ENCODE results near the gene NPIPA1.
"Not testable (repeated sequence)": the region's sequence is repeated elsewhere in the genome, so short reads cannot be mapped to it uniquely, and the experiment has no call there.

DNA sequence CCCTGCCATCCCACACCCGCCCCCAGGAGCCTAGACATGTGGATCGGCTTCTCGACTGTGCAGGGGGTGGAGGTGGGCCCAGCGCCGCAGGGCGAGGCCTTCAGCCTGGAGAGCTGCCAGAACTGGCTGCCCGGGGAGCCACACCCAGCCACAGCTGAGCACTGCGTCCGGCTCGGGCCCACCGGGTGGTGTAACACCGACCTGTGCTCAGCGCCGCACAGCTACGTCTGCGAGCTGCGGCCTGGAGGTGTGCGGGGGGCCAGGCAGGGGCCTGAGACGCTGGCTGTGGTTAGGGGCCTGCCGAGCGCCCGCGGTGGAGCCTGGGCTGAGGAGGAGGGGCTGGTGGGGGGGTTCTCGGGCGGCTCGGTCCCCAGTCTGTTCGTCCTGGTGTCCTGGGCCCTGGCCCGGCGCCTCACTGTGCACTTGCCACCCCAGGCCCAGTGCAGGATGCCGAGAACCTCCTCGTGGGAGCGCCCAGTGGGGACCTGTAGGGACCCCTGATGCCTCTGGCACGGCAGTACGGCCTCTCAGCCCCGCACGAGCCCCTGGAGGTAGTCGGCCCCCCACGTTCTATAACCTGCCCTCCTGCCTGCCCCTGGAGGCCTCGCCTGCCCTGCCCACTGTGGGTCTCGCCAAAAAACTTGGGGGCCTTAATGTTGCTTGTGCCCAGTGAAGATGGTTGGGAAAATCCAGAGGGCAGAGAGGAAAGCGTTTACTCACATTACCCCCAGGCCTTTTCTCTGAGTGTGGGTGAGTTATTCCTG is 17.2 kb upstream of the NPIPA1 start:
- TF ChIP-seq, protein P1, sequence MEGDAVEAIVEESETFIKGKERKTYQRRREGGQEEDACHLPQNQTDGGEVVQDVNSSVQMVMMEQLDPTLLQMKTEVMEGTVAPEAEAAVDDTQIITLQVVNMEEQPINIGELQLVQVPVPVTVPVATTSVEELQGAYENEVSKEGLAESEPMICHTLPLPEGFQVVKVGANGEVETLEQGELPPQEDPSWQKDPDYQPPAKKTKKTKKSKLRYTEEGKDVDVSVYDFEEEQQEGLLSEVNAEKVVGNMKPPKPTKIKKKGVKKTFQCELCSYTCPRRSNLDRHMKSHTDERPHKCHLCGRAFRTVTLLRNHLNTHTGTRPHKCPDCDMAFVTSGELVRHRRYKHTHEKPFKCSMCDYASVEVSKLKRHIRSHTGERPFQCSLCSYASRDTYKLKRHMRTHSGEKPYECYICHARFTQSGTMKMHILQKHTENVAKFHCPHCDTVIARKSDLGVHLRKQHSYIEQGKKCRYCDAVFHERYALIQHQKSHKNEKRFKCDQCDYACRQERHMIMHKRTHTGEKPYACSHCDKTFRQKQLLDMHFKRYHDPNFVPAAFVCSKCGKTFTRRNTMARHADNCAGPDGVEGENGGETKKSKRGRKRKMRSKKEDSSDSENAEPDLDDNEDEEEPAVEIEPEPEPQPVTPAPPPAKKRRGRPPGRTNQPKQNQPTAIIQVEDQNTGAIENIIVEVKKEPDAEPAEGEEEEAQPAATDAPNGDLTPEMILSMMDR (IDR thresholded peaks at IDR 0.05) = not testable (repeated sequence)
- not testable (repeated sequence) for TF ChIP-seq EZH2phosphoT487 (IDR thresholded peaks at IDR 0.05)
